ENCODE data around the gene SH2D1A. TPM values are rescaled to one million over a fixed set of nuclear protein-coding genes. Genes with fewer than 3 reads are reported as not detected.

The SH2D1A gene
- total RNA-seq, 1 donor from 2014 or later = not detected

- Mint-ChIP-seq H3K4me3 (ENCODE audit: low read depth) (no peak overlapping the region), H3K36me3 (ENCODE audit: insufficient read depth) (no peaks in the 10 kb centered on the region), H3K27me3 (no peaks in the 10 kb centered on the region), H3K4me1 (ENCODE audit: low read depth) (no peaks in the 10 kb centered on the region), H3K27ac (no peak overlapping the region), H3K9me3 (ENCODE audit: low read depth) (peaks cover 5% of the 10 kb centered on the region)
- TF ChIP-seq, protein P1, sequence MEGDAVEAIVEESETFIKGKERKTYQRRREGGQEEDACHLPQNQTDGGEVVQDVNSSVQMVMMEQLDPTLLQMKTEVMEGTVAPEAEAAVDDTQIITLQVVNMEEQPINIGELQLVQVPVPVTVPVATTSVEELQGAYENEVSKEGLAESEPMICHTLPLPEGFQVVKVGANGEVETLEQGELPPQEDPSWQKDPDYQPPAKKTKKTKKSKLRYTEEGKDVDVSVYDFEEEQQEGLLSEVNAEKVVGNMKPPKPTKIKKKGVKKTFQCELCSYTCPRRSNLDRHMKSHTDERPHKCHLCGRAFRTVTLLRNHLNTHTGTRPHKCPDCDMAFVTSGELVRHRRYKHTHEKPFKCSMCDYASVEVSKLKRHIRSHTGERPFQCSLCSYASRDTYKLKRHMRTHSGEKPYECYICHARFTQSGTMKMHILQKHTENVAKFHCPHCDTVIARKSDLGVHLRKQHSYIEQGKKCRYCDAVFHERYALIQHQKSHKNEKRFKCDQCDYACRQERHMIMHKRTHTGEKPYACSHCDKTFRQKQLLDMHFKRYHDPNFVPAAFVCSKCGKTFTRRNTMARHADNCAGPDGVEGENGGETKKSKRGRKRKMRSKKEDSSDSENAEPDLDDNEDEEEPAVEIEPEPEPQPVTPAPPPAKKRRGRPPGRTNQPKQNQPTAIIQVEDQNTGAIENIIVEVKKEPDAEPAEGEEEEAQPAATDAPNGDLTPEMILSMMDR (IDR thresholded peaks at IDR 0.05; ENCODE audit: unreplicated experiment) = no peak
- DNase-seq (ENCODE audit: low spot score, unreplicated experiment) = no peak
Observed at GRCh38 chrX:124414281-124414680, 67.9 kb downstream of the SH2D1A start.

DNA sequence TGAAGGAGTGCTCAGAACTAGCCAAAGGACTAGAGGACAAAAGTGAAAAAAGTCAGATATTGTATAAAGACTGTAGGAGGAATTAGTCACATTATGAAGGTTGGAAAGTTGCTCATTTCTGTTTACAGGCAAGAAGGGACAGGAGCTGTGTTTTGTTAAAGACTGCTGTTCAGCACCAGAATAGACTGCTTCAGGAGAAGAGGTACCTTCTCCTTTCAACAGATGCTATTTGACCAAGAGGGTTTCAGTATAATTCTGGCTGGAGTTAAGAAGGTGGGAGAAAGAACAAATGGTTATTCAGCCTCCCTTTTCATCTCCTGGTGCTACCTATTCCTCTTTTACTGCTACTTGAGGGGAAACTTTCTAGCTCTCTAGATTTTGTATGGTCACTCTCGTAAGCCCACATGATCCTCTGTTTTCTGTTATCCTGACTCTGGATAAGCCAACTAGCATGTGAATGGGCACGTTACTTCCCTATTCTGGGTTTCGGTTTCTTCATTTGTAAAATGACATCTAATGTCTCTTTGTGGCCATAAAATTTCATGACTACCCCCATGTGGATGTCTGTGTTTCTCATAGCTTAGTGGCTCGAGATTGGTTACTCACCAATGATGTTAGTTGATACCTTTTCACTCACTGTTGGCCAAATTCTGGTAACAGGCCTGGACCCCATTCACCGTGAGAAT is 68.9 kb downstream of the SH2D1A start:
- Mint-ChIP-seq H3K27me3 (no peaks in the 10 kb centered on the region), H3K4me3 (ENCODE audit: low read depth) (no peak overlapping the region), H3K9me3 (ENCODE audit: low read depth) (peaks cover 5% of the 10 kb centered on the region), H3K4me1 (ENCODE audit: low read depth) (no peaks in the 10 kb centered on the region), H3K36me3 (ENCODE audit: insufficient read depth) (no peaks in the 10 kb centered on the region), H3K27ac (no peak overlapping the region)
- TF ChIP-seq, protein P1 (IDR thresholded peaks at IDR 0.05; ENCODE audit: unreplicated experiment) = no peak
- no peak for DNase-seq (ENCODE audit: low spot score, unreplicated experiment)

GRCh38 chrX:124421898-124422655 is 75.7 kb downstream of the SH2D1A start:
- Mint-ChIP-seq H3K27ac (no peak overlapping the region), H3K9me3 (ENCODE audit: low read depth) (peaks cover 11% of the 10 kb centered on the region), H3K27me3 (no peaks in the 10 kb centered on the region), H3K4me1 (ENCODE audit: low read depth) (peaks cover 11% of the 10 kb centered on the region), H3K4me3 (ENCODE audit: low read depth) (no peak overlapping the region), H3K36me3 (ENCODE audit: insufficient read depth) (peaks cover 3% of the 10 kb centered on the region)
- TF ChIP-seq, protein P1 (IDR thresholded peaks at IDR 0.05; ENCODE audit: unreplicated experiment) = no peak
- DNase-seq (ENCODE audit: low spot score, unreplicated experiment) = no peak

Other genes starting within 250 kb of the SH2D1A start
- not detected in 2 replicates for gene TEX13D, start 13.9 kb upstream of the SH2D1A start, total RNA-seq